ENCODE results near the gene FKBP10.

FKBP10 gene

DNA sequence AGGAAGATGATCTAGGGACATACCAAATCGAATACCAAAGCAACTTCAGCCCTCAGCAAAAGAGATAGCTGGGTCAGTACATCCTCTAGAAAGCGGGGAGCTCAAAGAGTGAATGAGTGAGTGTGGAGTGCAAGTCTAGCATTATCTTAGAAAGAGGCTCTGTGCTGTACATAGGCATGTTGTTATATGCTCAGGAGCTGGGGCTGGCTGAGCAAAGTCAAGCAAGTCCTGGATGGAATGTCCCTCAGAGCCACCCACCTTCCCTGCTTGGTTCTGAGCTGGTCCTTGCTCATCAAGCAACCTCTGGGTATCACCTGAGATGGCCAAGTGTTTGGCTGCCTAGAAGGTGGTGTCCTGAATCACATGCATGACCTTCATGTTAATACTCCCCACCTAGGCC is 57.3 kb downstream of the FKBP10 start:
- ATAC-seq = no peak
- TF ChIP-seq GLIS3 (CRISPR knock-in tag; IDR thresholded peaks at IDR 0.05) (no peak), TCF4 (CRISPR knock-in tag; IDR thresholded peaks at IDR 0.05; ENCODE audit: borderline replicate concordance) (no peak), ESRRG (CRISPR knock-in tag; IDR thresholded peaks at IDR 0.05) (no peak), ZFP30 (CRISPR knock-in tag; IDR thresholded peaks at IDR 0.05) (no peak), ZNF70 (CRISPR knock-in tag; IDR thresholded peaks at IDR 0.05) (no peak), TOX (CRISPR knock-in tag; IDR thresholded peaks at IDR 0.05; ENCODE audit: borderline replicate concordance) (no peak), ARNTL (CRISPR knock-in tag; IDR thresholded peaks at IDR 0.05; ENCODE audit: borderline replicate concordance, low read depth) (no peak), ZC3H10 (CRISPR knock-in tag; IDR thresholded peaks at IDR 0.05) (no peak), CSDC2 (CRISPR knock-in tag; IDR thresholded peaks at IDR 0.05) (no peak), ZNF8 (CRISPR knock-in tag; IDR thresholded peaks at IDR 0.05) (no peak)
- TF ChIP-seq, protein P1, sequence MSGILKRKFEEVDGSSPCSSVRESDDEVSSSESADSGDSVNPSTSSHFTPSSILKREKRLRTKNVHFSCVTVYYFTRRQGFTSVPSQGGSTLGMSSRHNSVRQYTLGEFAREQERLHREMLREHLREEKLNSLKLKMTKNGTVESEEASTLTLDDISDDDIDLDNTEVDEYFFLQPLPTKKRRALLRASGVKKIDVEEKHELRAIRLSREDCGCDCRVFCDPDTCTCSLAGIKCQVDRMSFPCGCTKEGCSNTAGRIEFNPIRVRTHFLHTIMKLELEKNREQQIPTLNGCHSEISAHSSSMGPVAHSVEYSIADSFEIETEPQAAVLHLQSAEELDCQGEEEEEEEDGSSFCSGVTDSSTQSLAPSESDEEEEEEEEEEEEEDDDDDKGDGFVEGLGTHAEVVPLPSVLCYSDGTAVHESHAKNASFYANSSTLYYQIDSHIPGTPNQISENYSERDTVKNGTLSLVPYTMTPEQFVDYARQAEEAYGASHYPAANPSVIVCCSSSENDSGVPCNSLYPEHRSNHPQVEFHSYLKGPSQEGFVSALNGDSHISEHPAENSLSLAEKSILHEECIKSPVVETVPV (CRISPR knock-in tag; IDR thresholded peaks at IDR 0.05) = no peak

DNA sequence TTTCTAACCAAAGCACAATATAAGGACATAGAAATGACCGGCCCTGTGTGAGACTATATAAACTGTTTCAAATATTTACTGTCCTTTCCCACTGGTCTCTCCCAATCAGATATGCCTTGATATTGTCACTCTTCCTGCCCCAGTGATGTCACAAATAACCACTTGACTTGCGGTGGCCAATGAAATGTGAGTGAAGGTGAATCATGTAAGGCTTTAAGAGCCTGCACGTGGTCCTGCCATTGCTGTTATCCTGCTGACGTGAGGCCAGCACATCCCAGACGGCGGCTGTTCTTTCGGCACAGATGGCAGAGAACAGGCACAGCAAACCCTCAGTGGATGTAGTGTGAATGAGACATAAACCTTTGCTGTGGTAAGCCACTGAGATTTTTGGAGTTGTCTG is 57.8 kb downstream of the FKBP10 start:
- no peak for ATAC-seq
- TF ChIP-seq RARB (CRISPR knock-in tag; IDR thresholded peaks at IDR 0.05) (no peak), ESRRG (CRISPR knock-in tag; IDR thresholded peaks at IDR 0.05) (no peak)
- TF ChIP-seq, protein P2, sequence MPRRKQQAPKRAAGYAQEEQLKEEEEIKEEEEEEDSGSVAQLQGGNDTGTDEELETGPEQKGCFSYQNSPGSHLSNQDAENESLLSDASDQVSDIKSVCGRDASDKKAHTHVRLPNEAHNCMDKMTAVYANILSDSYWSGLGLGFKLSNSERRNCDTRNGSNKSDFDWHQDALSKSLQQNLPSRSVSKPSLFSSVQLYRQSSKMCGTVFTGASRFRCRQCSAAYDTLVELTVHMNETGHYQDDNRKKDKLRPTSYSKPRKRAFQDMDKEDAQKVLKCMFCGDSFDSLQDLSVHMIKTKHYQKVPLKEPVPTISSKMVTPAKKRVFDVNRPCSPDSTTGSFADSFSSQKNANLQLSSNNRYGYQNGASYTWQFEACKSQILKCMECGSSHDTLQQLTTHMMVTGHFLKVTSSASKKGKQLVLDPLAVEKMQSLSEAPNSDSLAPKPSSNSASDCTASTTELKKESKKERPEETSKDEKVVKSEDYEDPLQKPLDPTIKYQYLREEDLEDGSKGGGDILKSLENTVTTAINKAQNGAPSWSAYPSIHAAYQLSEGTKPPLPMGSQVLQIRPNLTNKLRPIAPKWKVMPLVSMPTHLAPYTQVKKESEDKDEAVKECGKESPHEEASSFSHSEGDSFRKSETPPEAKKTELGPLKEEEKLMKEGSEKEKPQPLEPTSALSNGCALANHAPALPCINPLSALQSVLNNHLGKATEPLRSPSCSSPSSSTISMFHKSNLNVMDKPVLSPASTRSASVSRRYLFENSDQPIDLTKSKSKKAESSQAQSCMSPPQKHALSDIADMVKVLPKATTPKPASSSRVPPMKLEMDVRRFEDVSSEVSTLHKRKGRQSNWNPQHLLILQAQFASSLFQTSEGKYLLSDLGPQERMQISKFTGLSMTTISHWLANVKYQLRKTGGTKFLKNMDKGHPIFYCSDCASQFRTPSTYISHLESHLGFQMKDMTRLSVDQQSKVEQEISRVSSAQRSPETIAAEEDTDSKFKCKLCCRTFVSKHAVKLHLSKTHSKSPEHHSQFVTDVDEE (CRISPR knock-in tag; IDR thresholded peaks at IDR 0.05) = no peak

DNA sequence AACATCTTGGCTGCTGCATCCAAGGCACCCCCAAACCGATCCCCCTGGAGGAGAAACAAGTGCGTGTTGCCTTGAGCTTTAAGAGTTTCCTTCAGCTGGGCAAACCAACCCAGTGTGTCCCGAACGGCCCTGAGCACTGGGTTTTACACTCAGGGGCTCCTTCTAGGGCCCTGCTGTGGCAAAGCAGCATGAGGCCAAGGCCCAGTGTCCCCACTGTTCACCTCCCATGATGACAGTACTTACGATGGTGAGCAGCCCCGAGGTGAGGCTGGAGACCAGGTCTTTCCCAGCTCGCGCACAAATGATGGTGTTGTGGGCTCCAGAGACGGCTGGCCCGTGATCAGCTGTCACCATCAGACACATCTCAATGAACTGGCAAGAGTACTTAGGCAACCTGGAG is 59.0 kb downstream of the FKBP10 start:
- no peak for ATAC-seq
- TF ChIP-seq ZFP30 (CRISPR knock-in tag; IDR thresholded peaks at IDR 0.05) (no peak), SNAI2 (CRISPR knock-in tag; IDR thresholded peaks at IDR 0.05) (no peak), TCF4 (CRISPR knock-in tag; IDR thresholded peaks at IDR 0.05; ENCODE audit: borderline replicate concordance) (no peak), ZC3H10 (CRISPR knock-in tag; IDR thresholded peaks at IDR 0.05) (no peak), BACH2 (CRISPR knock-in tag; IDR thresholded peaks at IDR 0.05; ENCODE audit: borderline replicate concordance) (no peak), ZNF565 (CRISPR knock-in tag; conservative IDR thresholded peaks at IDR 0.05; ENCODE audit: low read depth) (no peak), RARB (CRISPR knock-in tag; IDR thresholded peaks at IDR 0.05) (no peak), ISL1 (CRISPR knock-in tag; IDR thresholded peaks at IDR 0.05) (no peak), PPARA (CRISPR knock-in tag; IDR thresholded peaks at IDR 0.05; ENCODE audit: borderline replicate concordance) (no peak), ARNTL (CRISPR knock-in tag; IDR thresholded peaks at IDR 0.05; ENCODE audit: borderline replicate concordance, low read depth) (no peak), ZNF70 (CRISPR knock-in tag; IDR thresholded peaks at IDR 0.05) (no peak), OSR1 (CRISPR knock-in tag; IDR thresholded peaks at IDR 0.05) (no peak)
- TF ChIP-seq, protein P3, sequence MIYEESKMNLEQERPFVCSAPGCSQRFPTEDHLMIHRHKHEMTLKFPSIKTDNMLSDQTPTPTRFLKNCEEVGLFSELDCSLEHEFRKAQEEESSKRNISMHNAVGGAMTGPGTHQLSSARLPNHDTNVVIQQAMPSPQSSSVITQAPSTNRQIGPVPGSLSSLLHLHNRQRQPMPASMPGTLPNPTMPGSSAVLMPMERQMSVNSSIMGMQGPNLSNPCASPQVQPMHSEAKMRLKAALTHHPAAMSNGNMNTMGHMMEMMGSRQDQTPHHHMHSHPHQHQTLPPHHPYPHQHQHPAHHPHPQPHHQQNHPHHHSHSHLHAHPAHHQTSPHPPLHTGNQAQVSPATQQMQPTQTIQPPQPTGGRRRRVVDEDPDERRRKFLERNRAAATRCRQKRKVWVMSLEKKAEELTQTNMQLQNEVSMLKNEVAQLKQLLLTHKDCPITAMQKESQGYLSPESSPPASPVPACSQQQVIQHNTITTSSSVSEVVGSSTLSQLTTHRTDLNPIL (CRISPR knock-in tag; IDR thresholded peaks at IDR 0.05; ENCODE audit: low read depth) = no peak
- TF ChIP-seq, protein P2 (CRISPR knock-in tag; IDR thresholded peaks at IDR 0.05) = no peak
- TF ChIP-seq, protein P4, sequence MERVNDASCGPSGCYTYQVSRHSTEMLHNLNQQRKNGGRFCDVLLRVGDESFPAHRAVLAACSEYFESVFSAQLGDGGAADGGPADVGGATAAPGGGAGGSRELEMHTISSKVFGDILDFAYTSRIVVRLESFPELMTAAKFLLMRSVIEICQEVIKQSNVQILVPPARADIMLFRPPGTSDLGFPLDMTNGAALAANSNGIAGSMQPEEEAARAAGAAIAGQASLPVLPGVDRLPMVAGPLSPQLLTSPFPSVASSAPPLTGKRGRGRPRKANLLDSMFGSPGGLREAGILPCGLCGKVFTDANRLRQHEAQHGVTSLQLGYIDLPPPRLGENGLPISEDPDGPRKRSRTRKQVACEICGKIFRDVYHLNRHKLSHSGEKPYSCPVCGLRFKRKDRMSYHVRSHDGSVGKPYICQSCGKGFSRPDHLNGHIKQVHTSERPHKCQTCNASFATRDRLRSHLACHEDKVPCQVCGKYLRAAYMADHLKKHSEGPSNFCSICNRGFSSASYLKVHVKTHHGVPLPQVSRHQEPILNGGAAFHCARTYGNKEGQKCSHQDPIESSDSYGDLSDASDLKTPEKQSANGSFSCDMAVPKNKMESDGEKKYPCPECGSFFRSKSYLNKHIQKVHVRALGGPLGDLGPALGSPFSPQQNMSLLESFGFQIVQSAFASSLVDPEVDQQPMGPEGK (CRISPR knock-in tag; IDR thresholded peaks at IDR 0.05; ENCODE audit: borderline replicate concordance) = no peak
- TF ChIP-seq, protein P1 (CRISPR knock-in tag; IDR thresholded peaks at IDR 0.05) = no peak
